Measurements from ENCODE around the gene HOXB3. TPM values are rescaled to one million over a fixed set of nuclear protein-coding genes. Genes with fewer than 3 reads are reported as not detected.

HOXB3 gene
- total RNA-seq, 2 experiments from 2014 or later, result 1.4 to 2.0 TPM

DNA sequence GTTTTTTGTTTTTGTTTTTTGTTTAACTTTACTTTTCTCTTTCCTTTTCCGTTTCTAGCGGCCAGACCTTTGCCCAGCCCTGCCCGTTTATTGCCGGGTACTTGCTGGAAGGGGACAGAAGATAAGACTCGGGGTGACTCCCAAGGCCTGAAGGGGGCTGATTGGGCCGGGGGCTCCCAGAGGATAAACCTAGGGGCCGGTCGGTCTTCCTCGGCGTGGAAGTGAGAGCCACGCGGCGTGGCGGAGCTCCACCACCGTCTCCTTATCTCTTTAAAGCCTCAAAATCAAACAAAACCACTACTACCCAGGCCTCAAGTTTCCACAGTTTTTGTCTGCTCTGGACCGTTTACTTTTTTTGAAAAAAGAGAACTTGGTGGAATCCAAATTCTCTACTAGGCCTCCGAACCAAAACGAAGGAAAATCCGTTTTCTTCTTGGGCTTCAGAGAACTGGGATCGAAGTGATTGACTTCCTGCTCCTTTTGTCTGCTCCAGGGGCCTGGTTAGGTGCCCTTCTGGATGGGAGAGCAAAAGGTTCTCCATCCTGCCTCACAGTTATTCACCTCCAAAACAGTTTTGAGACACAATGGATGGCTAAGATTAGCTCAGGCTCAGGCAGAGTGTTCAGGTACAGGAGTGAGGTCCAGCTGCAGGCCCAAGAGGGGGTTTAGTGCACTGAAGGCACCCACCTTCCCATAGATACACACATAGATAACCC, 44.6 kb upstream of the HOXB3 start:
- intact Hi-C loops (cut with micrococcal nuclease), result no loop called here
- TF ChIP-seq, protein P1, sequence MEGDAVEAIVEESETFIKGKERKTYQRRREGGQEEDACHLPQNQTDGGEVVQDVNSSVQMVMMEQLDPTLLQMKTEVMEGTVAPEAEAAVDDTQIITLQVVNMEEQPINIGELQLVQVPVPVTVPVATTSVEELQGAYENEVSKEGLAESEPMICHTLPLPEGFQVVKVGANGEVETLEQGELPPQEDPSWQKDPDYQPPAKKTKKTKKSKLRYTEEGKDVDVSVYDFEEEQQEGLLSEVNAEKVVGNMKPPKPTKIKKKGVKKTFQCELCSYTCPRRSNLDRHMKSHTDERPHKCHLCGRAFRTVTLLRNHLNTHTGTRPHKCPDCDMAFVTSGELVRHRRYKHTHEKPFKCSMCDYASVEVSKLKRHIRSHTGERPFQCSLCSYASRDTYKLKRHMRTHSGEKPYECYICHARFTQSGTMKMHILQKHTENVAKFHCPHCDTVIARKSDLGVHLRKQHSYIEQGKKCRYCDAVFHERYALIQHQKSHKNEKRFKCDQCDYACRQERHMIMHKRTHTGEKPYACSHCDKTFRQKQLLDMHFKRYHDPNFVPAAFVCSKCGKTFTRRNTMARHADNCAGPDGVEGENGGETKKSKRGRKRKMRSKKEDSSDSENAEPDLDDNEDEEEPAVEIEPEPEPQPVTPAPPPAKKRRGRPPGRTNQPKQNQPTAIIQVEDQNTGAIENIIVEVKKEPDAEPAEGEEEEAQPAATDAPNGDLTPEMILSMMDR (IDR thresholded peaks at IDR 0.05), result no peak
- CTCF ChIA-PET, result interaction anchor here (1.4 to 3.5 kb wide), 11 partner anchors 8 to 134 kb away, joined by 4 to 33 read pairs (median 11); partner anchors contain the start of genes HOXB8 and HOXB9

DNA sequence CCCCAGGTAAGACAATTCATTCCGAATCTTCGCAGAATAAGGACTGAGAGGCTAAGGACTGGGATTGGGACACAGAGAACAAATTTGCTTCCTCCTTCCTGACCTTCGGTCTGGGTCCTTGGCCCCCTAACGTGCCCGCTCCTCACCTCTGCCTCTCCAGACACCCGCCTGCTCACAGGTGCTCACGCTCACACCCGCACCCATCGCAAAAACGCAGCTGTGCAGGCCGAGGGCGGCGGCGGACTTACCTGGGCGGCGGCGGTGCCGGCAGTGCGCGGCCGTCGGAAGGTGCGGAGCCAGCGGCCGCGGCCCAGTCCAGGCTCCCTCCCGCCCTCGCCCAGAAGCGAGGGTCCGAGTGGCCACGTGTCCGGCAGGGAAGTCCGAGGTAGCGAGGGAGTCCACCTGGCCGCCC, 43.2 kb upstream of the HOXB3 start:
- intact Hi-C loops (cut with micrococcal nuclease), result no loop called here
- Mint-ChIP-seq H3K27me3 (peaks cover 84% of the 10 kb centered on the region), H3K36me3 (ENCODE audit: low read depth) (no peaks in the 10 kb centered on the region), H3K4me1 (ENCODE audit: low read depth) (peaks cover 6% of the 10 kb centered on the region), H3K27ac (no peak overlapping the region), H3K4me3 (no peak overlapping the region), H3K9me3 (no peaks in the 10 kb centered on the region)
- TF ChIP-seq, protein P1 (IDR thresholded peaks at IDR 0.05), result no peak
- POLR2A ChIA-PET, result interaction anchor here (0.6 kb wide), 1 partner anchor 383 kb away, joined by 3 read pairs; no protein-coding TSS in a partner anchor
- ATAC-seq (no peak), DNase-seq (no peak)
- CTCF ChIA-PET, result interaction anchor here (1.3 kb wide), 1 partner anchor 46 kb away, joined by 4 read pairs; no protein-coding TSS in a partner anchor

More for the DNA sequence above, 44.6 kb upstream of the HOXB3 start:
- peaks cover 6% of the 10 kb centered on the region for H3K4me1 Mint-ChIP-seq (ENCODE audit: low read depth)
- H3K36me3 Mint-ChIP-seq (ENCODE audit: low read depth), result no peaks in the 10 kb centered on the region
- peaks cover 76% of the 10 kb centered on the region for H3K27me3 Mint-ChIP-seq
- no peak overlapping the region for H3K27ac Mint-ChIP-seq
- POLR2A ChIA-PET, result interaction anchor here (0.7 kb wide), 1 partner anchor 11 kb away, joined by 3 read pairs; no protein-coding TSS in a partner anchor
- no peak for DNase-seq
- H3K4me3 Mint-ChIP-seq, result no peak overlapping the region
- ATAC-seq, result no peak
- no peaks in the 10 kb centered on the region for H3K9me3 Mint-ChIP-seq

DNA sequence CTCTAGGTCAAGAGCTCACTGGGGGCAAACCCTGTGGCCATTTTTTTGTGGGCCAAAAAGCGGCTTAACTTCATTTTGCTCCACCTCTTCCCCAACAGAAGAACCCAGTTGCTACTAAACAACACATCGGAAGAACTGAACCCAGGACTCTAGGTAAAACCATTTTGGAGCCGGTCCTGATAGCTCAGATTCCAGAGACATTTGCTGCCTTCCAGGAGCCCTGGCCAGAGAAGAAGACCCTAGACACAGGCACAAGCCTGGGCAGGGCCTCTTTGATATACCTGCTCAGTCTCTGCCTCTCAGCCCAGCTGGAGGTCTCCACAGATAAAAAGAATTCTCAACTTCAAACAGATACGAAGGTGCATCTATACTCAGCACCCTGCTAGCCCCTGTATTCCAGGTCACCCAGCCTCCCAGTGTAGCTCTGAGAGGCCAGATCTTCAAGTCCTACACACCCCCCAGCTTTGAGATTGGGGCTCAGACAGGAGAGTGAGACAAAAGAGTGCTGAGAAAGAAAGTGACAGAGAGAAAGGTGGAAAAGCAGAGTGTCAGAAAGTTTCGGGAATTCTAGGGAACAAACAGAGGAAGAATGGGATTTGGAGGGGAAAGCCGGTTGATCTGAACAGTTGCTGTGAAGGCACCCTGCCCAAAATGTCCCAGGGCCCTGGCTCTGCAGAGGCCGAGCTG, 42.7 kb upstream of the HOXB3 start:
- H3K27ac Mint-ChIP-seq, result no peak overlapping the region
- POLR2A ChIA-PET, result no interaction called here
- intact Hi-C loops (cut with micrococcal nuclease), result no loop called here

DNA sequence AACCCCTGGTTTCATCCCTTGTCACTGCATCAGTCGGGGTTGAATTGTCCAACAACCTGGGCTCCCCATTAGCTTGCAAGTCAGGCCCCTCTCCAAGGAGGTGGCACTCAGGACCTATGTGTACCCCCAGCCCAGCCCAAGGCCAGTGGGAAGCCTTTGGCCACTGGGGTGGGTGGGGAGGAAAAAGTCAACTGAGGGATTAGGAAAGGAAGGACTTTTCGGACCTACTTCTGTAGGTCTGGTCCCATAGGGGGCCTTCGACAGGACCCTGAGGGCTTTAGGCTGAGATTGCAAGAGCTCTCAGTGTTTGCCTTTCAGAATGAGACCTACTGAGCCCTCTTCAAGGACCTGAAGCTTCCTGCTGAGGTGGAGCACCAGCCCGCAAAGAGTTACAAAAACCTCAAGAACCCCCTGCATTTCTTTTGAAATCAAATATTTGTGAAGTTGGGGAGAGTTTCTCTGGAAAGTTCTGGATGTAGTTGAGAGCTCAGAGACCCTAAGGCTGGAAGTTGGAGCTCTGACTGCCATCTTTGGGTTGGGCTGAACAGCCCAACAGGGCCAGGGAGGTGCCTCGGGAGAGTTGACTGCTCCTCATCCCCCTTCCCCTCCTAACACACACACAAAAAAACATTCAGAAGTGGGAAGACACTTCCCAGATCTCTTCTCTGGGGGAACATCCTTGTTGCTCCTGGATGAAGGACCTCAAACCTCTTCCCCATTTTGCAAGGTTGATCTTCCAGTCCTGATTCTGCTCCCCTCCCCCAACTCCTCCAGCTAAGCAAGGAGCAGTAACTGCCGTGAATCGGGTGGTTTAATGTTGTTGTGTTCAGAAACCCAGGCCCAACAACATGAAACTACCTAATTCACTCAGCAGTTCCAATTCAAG, 41.9 kb upstream of the HOXB3 start:
- DNase-seq, result no peak
- peaks cover 82% of the 10 kb centered on the region for H3K27me3 Mint-ChIP-seq
- H3K4me3 Mint-ChIP-seq, result no peak overlapping the region
- ChIA-PET CTCF (interaction anchor here (0.8 to 1.5 kb wide), 7 partner anchors 10 to 253 kb away, joined by 3 to 4 read pairs (median 3); partner anchors contain the start of gene HOXB5), POLR2A (no interaction called here)
- H3K4me1 Mint-ChIP-seq (ENCODE audit: low read depth), result peaks cover 8% of the 10 kb centered on the region
- no peak for ATAC-seq
- H3K36me3 Mint-ChIP-seq (ENCODE audit: low read depth), result no peaks in the 10 kb centered on the region
- TF ChIP-seq, protein P1 (IDR thresholded peaks at IDR 0.05), result no peak
- H3K27ac Mint-ChIP-seq, result no peak overlapping the region
- intact Hi-C loops (cut with micrococcal nuclease), result no loop called here
- H3K9me3 Mint-ChIP-seq, result no peaks in the 10 kb centered on the region

More for the DNA sequence above, 42.7 kb upstream of the HOXB3 start:
- CTCF ChIA-PET, result interaction anchor here (0.8 to 1.5 kb wide), 6 partner anchors 10 to 252 kb away, joined by 3 to 4 read pairs (median 4); partner anchors contain the start of gene HOXB5
- Mint-ChIP-seq H3K9me3 (no peaks in the 10 kb centered on the region), H3K4me1 (ENCODE audit: low read depth) (peaks cover 6% of the 10 kb centered on the region), H3K36me3 (ENCODE audit: low read depth) (no peaks in the 10 kb centered on the region), H3K4me3 (peak overlapping the region; percentile 28), H3K27me3 (peaks cover 84% of the 10 kb centered on the region)
- TF ChIP-seq, protein P1 (IDR thresholded peaks at IDR 0.05), result no peak
- DNase-seq (no peak), ATAC-seq (no peak)
